Activated naive CD4-positive, alpha-beta T cell (primary cell): ENCODE results near the gene TRIAP1.
"Not testable (repeated sequence)": the region's sequence is repeated elsewhere in the genome, so short reads cannot be mapped to it uniquely, and the experiment has no call there.

Experiments
- DNase-seq, 4 experiments: peaks; one replicate each; lab custom pipeline; 2025; lab: John Stamatoyannopoulos, UW

TRIAP1 gene

GRCh38 chr12:120445911-120446843, at the start of gene TRIAP1, which contains the start of gene GATC:
Gene TRIAP1 (minus strand): TSS chr12:120446384. CDS start chr12:120446372, 12 bp downstream.
Gene GATC (plus strand): TSS chr12:120446444. CDS start chr12:120446481, 37 bp downstream.
- DNase-seq: peak; percentile 68 to 77 (median 72)

DNA sequence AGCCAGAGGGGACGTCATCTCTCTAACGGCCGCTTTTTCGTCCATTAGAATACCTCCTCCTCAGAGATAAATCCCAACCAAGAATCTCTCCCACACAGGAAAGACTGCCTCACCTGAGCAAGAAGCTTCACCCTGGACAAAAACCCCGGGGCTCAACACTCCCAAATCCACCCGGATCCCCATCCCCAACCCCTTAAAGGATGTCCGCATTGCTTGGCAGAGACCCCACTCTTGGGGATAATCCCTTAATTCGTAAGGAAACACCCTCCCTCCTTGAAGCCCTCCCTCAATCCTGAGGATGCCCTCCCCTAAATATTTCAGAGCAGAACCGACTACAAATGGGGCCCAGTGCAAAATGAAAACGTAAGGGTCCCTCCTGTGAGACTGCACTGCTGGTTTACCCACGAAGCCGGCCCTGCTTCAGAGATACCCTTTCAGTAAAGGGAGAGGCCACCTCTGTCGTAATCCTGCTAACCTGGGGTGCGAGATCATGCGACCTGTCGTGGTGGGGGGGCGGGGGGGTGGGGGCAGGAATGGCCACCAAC, 49.1 kb upstream of the TRIAP1 start:
- no peak for DNase-seq

DNA sequence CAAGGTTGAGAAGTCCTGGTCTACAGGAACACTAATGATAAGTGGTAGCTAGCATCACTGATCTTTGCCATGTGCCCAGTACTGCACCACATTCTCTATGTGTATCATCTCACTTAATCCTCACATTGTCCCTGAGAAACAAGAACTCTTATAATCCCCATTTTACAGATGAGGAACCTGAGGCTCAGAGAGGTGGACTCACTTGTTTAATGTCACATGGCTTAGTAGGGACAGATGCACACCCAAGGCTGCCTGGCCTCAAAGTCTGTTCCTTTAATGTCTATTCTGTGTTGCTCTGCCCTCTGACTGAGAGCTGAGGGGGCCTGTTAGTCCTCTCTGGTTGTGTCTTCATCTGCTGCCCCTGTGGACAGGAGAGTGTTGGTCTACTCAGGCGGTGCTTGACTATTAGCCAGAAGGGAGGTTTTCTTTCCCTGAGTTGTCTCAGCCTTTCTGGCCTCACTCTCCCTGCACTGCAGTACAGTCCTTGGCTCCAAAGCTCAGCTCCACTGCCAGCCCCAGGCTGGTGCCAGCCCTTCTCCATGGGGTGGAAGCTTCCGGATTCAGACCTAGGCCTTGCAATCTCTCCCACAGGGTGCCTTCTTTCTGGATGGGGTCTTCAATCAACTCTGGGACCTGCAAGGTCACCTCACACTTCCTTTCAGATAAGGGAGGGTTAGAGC, 44.8 kb upstream of the TRIAP1 start:
- DNase-seq: no peak

DNA sequence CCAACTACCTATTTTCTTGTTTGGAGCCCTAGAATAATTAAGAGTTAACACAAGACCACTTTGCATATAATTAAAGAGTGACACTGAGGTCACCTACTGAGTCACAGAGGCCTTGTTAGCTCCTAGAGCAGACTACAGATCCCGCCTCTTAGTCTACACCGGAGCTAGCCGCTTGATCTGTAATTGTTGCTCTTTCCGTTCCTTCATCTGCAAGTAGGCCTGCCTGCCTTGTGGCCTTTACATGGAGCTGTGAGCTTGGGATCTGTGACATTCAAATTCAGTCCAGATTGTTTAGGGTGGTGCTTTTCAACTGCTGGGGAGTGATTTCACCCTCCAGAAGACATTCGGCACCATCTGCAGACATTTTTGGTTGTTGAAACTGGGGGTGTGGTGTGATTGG, 44.1 kb upstream of the TRIAP1 start:
- DNase-seq: no peak

GRCh38 chr12:120489018-120489417, 42.8 kb upstream of the TRIAP1 start:
- no peak for DNase-seq

DNA sequence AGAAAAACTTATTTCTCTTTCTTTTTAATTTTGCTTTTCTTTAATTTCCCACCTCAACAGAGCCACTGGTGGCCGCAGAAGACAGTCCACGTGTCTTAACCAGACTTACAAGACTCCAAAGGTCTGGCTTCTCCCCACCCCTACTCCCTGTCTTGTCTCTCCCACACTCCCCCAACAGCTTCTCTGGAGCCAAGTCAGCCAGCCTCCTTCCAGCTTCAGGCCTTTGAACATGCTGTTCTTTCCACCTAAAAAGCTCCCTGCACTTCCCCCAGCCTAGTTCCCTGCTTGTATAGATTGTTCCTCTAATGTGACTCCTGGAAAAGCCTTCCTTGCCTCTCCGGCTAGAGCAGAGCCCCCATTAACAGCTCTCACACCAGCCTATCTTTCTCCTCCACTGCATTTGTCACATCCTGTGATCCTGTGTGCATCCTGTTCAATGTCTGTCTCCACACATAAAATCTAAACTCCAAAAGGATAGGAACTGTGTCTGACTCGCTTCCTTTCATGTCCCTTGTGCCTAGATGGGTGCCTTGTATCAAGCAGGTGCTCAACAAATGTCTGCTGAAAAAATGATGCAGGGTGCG, 42.0 kb upstream of the TRIAP1 start:
- no peak for DNase-seq

GRCh38 chr12:120487552-120487951, 41.4 kb upstream of the TRIAP1 start:
- not testable (repeated sequence) for DNase-seq

GRCh38 chr12:120485961-120486881, 40.0 kb upstream of the TRIAP1 start:
- no peak for DNase-seq

DNA sequence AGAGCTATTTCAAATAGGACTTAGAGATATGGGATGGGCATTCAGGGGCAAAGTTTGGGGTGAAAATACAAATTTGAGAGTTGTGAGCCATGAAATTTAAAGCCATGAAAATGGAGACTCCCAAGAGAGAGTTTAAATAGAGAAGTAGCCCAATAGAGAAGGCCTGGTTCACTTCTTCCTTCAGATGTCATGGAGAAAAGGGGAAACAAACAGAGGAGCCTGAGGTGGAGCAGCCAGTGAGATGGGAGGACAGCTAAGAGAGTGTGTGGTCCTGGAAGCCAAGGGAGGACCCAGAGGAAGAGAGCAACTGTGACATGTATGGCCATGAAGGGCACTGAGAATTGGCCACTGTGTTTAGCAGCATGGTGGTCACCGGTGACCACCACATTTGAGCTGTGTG, 37.4 kb upstream of the TRIAP1 start:
- no peak for DNase-seq

DNA sequence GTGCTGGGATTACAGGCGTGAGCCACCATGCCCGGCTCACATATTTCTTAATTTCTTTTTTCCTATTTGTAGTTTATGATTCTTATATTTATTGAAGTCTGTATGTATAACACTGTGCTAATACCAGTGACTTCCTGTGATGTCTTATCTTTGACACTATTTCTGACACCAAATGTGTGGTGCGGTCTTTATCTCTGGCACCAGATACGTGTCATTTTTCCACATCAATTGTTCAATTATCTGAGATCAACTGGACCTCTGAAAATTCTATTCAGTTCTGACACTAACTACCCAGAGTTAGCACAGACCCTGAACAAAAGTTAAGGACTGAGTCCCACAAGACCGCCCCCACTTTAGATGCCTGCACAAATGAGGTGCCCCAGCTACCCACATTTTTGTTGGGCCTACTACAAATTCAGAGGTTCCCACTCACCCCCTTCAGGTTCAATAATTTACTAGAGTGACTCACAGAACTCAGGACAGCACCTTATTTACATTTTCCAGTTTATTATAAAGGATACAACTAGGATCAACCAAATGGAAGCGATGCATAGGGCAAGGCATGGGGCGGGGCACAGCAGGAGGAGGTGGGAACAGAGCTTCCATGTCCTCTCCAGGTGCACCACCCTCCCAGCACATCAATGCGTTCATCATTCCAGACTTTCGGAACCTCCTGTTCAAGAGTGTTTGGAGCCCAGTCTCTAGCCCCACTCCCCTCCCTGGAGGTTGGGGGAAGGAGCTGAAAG, 35.0 kb upstream of the TRIAP1 start:
- no peak for DNase-seq

DNA sequence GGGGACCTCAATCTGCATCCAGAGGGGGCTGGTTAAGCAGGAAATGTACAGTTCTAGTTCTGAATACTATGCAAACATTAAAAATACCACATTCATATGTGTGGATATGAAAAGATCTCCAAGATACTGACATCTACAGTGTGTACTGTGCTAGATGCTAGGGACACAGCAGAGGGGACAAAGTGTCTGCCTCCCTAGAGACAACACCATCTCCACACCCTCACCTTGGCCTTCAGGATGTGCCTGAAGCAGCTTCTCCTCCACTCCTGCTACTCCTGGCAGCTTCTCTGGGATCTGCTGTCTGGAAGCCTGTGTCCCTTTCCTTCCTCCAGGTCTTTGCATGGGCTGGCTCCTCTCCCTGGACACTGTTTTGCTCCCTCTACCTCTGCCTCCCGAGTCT, 34.0 kb upstream of the TRIAP1 start:
- DNase-seq: no peak

DNA sequence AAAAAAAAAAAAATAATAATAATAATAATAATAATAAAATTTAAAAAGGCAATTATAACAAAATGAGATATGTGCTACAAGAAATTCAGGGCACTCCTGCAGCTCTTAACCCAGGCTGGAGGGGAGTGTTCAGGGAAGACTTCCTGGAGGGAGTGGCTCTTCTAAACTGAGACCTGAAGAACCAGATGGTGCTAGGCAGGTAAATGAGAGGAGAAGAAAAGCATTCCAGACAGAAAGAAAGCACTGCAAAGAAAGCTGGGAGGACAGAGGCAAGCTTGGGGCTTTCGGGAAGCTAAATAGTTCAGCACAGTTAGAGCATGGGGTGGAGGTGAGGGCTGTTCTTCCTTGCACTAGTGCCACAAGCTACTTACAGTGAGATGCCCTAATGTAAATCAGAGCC, 33.3 kb upstream of the TRIAP1 start:
- no peak for DNase-seq

DNA sequence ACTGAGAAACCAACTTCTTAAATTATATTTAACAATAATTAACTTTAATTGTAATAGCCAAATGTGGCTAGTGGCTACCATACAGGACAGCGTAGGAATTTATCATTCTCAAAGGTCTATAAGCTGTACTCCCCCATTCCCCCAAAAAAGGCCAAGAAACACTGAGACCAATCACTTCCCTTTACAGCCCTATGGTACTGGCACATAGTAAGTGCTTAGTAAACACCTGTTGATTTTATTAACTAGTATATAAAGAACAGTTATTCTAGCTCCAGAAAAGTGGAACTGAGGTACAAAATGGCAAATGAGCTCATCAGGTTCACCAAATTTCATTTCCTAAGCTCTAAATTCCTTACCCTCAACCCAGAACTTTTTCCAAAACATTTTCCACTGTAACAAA, 29.5 kb upstream of the TRIAP1 start:
- no peak for DNase-seq

GRCh38 chr12:120474616-120474960, 28.4 kb upstream of the TRIAP1 start:
- no peak for DNase-seq

DNA sequence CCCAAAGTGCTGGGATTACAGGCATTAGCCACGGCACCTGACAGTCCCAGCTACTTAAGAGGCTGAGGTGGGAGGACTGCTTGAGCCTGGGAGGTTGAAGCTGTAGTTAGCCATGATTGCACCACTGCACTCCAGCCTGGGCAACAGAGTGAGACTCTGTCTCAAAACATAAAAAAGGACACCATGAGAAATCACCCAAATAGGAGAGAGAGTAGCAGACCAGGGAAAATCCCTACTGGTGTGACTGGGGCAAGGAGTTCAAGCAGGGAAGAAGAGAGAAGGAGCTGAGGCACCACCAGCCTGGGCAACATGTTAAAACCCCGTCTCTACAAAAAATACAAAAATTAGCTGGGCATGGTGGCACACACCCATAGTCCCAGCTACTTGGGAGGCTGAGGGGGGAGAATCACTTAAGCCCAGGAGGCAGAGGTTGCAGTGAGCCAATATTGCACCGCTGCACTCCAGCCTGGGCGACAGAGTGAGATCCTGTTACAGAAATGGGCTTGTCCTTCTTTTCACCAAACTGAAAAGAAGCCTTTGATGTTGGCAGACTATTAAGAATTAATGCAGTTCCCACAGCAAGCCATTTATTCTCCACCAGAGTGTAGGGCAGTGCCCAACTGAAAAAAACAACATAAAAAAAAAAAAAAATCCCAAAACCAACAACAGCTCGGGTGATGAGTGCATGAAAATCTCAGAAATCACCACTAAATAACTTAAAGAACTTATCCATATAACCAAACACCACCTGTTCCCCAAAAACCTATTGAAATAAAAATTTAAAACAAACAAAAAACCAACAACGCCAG, 27.8 kb upstream of the TRIAP1 start:
- no peak for DNase-seq

DNA sequence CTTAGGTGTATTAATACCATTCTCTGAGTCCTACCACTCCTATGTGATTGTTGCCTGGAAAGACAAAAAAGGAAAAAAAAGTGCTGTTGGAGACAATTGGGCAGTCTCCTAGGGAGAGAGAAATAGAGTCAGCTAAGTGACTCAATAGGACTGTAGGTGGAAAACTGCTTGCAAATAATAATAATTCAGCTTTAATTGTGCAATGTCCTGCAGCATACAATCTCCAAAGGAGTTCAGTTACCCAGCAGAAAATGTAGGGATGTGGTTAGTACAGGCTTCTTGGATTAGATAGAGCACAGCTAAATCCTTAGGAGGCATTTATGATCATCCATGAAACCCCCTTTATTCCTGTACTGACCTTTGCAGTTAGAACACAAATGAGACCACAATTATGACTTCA, 26.3 kb upstream of the TRIAP1 start:
- no peak for DNase-seq

DNA sequence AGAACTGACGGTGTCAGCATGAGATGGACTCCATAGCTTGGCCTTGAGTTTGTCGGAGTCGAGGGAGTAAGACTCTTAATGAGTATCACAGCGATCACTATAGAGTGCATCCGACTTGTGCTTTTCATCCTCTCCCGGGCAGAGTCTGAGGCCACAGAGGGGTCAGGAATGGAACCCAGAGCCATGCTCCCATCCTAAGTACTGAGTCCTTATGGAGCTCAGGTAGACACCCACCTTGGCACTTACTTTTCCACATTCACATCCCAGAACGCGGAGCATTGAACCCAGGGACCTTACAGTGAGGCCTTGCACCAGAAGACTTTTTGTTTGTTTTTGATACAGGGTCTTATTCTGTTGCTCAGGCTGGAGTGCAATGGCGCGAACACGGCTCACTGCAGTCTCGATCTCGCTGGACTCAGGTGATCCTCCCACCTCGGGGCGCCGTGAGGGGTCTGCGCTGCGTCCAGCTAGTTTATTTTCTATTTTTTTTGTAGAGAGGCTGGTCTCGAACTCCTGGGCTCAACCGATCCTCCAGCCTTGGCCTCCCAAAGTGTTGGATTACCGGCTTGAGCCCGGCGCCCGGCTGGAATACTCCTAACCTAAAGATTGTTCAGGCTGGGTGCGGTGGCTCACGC, 24.1 kb upstream of the TRIAP1 start:
- DNase-seq: no peak

DNA sequence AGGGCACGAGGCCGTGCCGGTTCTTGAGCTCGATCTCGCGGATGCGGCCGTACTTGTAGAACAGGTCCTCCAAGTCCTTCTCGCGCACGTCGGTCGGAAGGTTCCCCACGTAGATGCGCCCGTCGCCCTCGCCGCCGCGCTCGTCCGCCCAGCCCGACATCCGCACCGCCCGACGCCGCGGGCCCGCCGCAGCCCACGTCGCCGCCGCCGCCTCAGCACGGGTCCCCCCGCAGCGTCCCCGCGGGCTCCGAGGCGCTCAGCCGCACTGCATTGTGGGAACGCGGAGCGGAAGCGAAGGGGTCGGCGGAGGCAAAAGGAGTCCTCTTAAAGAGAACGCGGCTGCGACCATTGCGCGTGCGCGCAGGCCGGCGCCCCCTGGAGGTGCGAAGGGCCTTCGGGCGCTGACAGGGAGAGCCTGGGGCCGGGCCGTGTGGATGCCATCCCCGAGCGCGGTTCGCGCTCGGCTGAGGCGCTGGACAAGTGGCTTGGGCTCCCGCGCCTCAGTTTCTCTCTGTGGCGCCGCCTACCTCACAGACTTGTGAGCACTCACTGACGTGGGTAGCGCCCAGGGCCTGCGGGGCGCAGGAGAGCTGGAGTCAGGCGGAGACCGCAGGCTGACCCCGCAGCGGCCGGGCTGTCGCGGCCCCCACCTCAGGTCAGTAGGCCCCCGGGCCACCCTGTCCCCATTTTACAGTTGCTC, 23.4 kb upstream of the TRIAP1 start, which contains the start of gene SRSF9:
Gene SRSF9, minus strand, starts transcription at position 299 of the 700 bp plus-strand sequence. Its CDS starts 139 bp downstream, at position 160.
- peak; percentile 93 to 98 (median 94) for DNase-seq
